ENCODE data around the gene PDXP. TPM values are rescaled to one million over a fixed set of nuclear protein-coding genes. Genes with fewer than 3 reads are reported as not detected.

The PDXP gene
- total and polyA plus RNA-seq, 2 of the 4 experiments (the other 2 are of a cell fraction), result 5.4 to 24.1 TPM

- Histone ChIP-seq H3K27ac (ENCODE audit: insufficient read depth, low read length) (no peak overlapping the region), H3K79me1 (ENCODE audit: low read depth in 1 of 2, low read length in 2 of 2) (no peaks in the 10 kb centered on the region), H4K91ac (ENCODE audit: insufficient read depth, low read depth, low read length) (no peak overlapping the region), H2AK5ac (ENCODE audit: low read depth, low read length) (no peak overlapping the region; the same call in 1 of the 2 replicates), H2BK120ac (ENCODE audit: low read depth, low read length) (no peak overlapping the region), H3K56ac (ENCODE audit: extremely low read depth, insufficient read depth, low read length) (no peak overlapping the region), H2BK15ac (ENCODE audit: low read depth, low read length) (no peak overlapping the region), H2AK9ac (replicated peaks; ENCODE audit: low read depth, low read length, poor library complexity) (no peak overlapping the region), H3K18ac (ENCODE audit: low read depth, low read length) (no peak overlapping the region), H3K4me2 (ENCODE audit: low read depth, low read length) (no peak overlapping the region), H3K9me1 (ENCODE audit: insufficient read depth, low read length) (no peaks in the 10 kb centered on the region), H3K4ac (ENCODE audit: low read depth, low read length) (no peak overlapping the region), H4K20me1 (ENCODE audit: insufficient read depth, low read length) (no peaks in the 10 kb centered on the region), H2AFZ (replicated peaks; ENCODE audit: low read length, poor library complexity) (no peak overlapping the region), H3K14ac (replicated peaks; ENCODE audit: low read depth, low read length) (no peak overlapping the region), H4K5ac (ENCODE audit: low read depth, low read length) (no peak overlapping the region), H3K36me3 (ENCODE audit: control insufficient read depth, insufficient read depth, low read length) (no peaks in the 10 kb centered on the region), H4K8ac (ENCODE audit: low read depth in 2 of 2, low read length in 2 of 2) (no peak overlapping the region), H3K23ac (ENCODE audit: low read depth, low read length) (no peak overlapping the region), H3K4me3 (ENCODE audit: insufficient read depth, low read depth, low read length) (no peak overlapping the region), H2BK20ac (ENCODE audit: low read depth, low read length) (no peak overlapping the region), H3K9ac (ENCODE audit: low read depth, low read length) (no peak overlapping the region), H2BK5ac (ENCODE audit: low read depth, low read length, poor library complexity, severe bottlenecking) (no peak overlapping the region), H3K9me3 (ENCODE audit: control insufficient read depth, insufficient read depth, low read length) (no peaks in the 10 kb centered on the region), H3K27me3 (ENCODE audit: control insufficient read depth, insufficient read depth, low read length) (no peaks in the 10 kb centered on the region), H3K4me1 (ENCODE audit: control insufficient read depth, insufficient read depth, low read length) (no peaks in the 10 kb centered on the region)
- intact Hi-C loops (cut with micrococcal nuclease), result no loop called here
- ChIA-PET CTCF (interaction anchor here (0.6 kb wide), 1 partner anchor 8 kb away, joined by 3 read pairs; no protein-coding TSS in a partner anchor), POLR2A (ENCODE audit: unreplicated experiment) (no interaction called here)
- dilution Hi-C loops (cut with HindIII; ENCODE audit: low sequenced_read_pairs, unreplicated experiment), result no loop called here
- in situ Hi-C loops (cut with MboI; ENCODE audit: low sequenced_read_pairs), result no loop called here
- no TSS peak for BruUV-seq (replicated peaks)
- no peak for ATAC-seq (ENCODE audit: low read depth)
- 94% methylated on average over 3 of the region's 10 CpGs; no CpG with 5 or more reads in 1 of the 2 experiments for WGBS, 2 experiments (ENCODE audit: extremely low coverage in 2 of 2, insufficient read length in 1 of 2)
- TF ChIP-seq, protein P1, sequence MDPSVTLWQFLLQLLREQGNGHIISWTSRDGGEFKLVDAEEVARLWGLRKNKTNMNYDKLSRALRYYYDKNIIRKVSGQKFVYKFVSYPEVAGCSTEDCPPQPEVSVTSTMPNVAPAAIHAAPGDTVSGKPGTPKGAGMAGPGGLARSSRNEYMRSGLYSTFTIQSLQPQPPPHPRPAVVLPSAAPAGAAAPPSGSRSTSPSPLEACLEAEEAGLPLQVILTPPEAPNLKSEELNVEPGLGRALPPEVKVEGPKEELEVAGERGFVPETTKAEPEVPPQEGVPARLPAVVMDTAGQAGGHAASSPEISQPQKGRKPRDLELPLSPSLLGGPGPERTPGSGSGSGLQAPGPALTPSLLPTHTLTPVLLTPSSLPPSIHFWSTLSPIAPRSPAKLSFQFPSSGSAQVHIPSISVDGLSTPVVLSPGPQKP (IDR thresholded peaks at IDR 0.05; ENCODE audit: borderline replicate concordance, low read depth, low read length), result no peak
- no peak for TF ChIP-seq RCOR1 (IDR thresholded peaks at IDR 0.05; ENCODE audit: insufficient replicate concordance, low read length)
- no peak for TF ChIP-seq CHD1 (IDR thresholded peaks at IDR 0.05; ENCODE audit: low read depth, low read length)
- no peak for TF ChIP-seq SMC3 (IDR thresholded peaks at IDR 0.05; ENCODE audit: low read depth, low read length)
- no peak for TF ChIP-seq POLR2A (IDR thresholded peaks at IDR 0.05; ENCODE audit: low read depth, low read length)
- no peak for TF ChIP-seq MXI1 (IDR thresholded peaks at IDR 0.05; ENCODE audit: borderline replicate concordance, low read depth, low read length)
- TF ChIP-seq CTCF (conservative IDR thresholded peaks at IDR 0.05; ENCODE audit: low read depth, low read length), result no peak
- TF ChIP-seq MAZ (IDR thresholded peaks at IDR 0.05; ENCODE audit: borderline replicate concordance, low read depth, low read length), result no peak
- no peak for TF ChIP-seq CEBPB (IDR thresholded peaks at IDR 0.05; ENCODE audit: low read depth, low read length)
- no peak for TF ChIP-seq BHLHE40 (IDR thresholded peaks at IDR 0.05; ENCODE audit: low read depth, low read length)
- no peak for TF ChIP-seq FOS (IDR thresholded peaks at IDR 0.05; ENCODE audit: low read depth, low read length)
- no peak for TF ChIP-seq RFX5 (IDR thresholded peaks at IDR 0.05; ENCODE audit: low read depth, low read length)
- TF ChIP-seq MAFK (IDR thresholded peaks at IDR 0.05; ENCODE audit: low read depth, low read length), result no peak
- TF ChIP-seq USF2 (IDR thresholded peaks at IDR 0.05; ENCODE audit: low read depth, low read length), result no peak
- no peak for DNase-seq
Measured at GRCh38 chr22:37711490-37711889, 53.0 kb downstream of the PDXP start.
